DMS53 (cell line): ENCODE data around the gene MTMR4.
"Not testable (repeated sequence)": the region's sequence is repeated elsewhere in the genome, so short reads cannot be mapped to it uniquely, and the experiment has no call there.

Experiments used
- DNase-seq: peaks from one replicate; lab custom pipeline; 2025; lab: John Stamatoyannopoulos, UW

The MTMR4 gene

GRCh38 chr17:58513965-58514769 lies at the start of gene MTMR4:
MTMR4 (minus strand) TSS chr17:58514638; CDS start chr17:58514407, 231 bp downstream.
- peak; percentile 90 for DNase-seq

GRCh38 chr17:58560511-58560910 lies 46.1 kb upstream of the MTMR4 start:
- DNase-seq = no peak

- DNase-seq = no peak
Observed at GRCh38 chr17:58557981-58558380, 43.5 kb upstream of the MTMR4 start.

GRCh38 chr17:58556833-58557250 lies 42.4 kb upstream of the MTMR4 start:
- no peak for DNase-seq

DNA sequence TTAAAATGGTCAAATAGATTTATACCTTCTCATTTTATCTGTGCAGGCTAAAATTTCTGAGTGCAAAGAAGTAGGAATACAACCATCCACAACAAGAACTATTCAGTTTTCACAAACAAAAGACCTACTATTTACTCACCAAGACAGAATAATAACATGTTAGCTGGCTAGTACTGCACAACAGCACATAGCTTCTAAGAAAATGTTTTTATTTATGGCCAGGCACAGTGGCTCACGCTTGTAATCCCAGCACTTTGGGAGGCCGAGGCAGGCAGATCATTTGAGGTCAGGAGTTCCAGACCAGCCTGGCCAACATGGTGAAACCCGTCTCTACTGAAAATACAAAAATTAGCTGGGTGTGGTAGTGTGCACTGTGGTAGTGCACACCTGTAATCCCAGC lies 40.7 kb upstream of the MTMR4 start:
- not testable (repeated sequence) for DNase-seq

DNA sequence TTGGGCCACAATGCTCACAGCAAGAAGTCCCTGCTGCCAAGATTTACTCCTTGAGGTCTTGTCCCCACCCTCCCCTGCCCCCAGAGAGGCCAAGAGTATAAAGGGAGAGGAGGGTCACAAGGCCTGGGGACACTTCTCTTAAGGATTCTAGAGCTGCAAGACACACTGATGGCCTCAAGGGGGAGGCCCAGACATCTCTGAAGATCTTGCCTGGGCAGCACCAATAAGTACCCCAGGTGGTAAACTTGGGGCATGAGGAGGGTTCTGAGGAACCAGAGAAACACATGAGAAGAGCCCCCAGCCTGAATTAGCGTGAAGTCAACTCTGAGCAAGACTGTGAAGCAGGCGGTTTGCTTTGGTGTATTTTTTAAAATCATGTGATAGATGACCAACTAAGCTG lies 26.8 kb upstream of the MTMR4 start:
- DNase-seq = peak; percentile 6

DNA sequence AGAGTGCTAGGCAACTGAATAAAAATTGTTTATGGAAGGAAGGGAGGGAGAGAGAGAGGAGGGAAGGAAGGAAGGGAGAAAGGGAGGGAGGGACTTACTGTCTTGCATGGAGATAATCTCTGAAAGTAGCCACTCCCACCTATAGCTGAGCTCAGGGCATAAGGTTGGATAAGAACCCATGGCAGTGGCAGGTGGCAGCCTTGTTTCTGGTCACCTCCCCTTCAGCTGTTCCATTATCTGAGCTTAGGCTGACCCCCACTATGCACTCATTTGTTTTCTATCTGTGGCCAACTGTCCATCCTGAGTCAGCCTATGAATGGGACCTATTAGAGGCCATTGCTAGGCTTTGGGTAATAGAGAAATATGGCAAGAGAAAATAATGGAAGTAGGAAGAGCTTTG lies 25.3 kb upstream of the MTMR4 start:
- DNase-seq = no peak

DNA sequence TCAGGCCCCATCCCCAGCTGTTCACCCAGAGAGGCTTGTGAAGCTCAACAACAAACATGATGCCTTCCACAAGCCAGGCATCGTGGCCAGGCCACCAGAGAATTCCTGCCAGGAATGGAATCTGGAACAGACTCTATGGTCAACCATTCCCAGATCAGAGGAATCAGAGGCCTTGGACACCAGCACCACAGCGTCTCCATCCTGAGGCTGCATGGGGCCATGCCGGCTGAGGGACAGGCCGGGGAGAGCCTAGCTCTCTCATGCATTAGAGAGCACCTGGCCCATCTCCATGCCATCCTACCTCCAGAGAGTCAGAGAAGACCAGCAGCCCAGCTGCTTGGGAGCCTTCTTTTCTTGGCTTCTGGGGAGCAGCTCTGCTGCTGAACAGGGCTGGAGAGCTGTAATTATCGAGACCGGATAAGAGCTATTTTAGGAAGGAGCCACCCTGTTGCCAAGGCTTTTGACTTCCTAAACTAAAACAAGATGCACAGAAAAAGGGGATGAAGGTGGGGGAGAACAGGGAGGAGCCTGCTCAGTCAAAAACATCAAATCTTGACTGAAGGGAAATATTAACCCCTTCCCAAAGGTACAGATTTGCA lies 24.5 kb upstream of the MTMR4 start:
- DNase-seq = no peak

DNA sequence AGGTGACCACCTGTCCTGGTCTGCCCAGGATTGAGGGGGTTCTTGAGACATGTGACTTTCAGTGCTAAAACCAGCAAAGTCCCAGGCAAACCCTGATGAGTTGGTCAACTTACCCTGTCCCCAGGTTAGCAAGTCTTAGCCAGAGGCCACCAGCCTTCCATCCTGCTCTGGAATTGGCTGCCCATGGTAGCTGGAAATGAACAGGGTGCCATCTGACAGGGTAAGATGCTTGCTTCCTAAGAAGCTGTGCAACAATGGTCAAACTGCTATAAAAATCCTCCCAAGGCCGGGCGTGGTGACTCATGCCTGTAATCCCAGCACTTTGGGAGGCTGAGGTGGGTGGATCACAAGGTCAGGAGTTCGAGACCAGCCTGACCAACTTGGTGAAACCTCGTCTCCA lies 22.8 kb upstream of the MTMR4 start:
- no peak for DNase-seq

GRCh38 chr17:58536542-58536941 lies 22.1 kb upstream of the MTMR4 start:
- DNase-seq = no peak

- DNase-seq = peak; percentile 38
Observed at GRCh38 chr17:58535431-58535830, 21.0 kb upstream of the MTMR4 start.

GRCh38 chr17:58534901-58535421 lies 20.5 kb upstream of the MTMR4 start:
- DNase-seq = peak; percentile 6

DNA sequence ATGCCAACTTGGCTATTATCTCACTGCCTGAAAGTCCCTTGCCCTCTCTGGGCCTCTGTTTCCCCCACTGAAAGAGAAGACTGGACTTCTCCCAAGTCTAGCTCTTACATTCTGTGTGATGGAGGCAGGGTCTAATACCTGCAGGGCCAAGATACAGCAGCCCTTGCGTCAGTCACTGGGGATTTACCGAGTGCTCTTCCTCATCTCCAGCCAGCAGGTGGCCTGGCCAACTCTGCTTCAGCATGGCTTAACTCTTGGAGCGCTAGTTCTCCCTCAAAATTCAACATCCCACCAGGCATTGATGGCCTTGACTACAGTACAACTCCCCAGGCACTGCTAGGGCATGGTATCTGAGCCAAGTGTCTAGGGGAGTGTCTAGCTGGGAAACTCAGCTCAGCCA lies 19.9 kb upstream of the MTMR4 start:
- DNase-seq = no peak

DNA sequence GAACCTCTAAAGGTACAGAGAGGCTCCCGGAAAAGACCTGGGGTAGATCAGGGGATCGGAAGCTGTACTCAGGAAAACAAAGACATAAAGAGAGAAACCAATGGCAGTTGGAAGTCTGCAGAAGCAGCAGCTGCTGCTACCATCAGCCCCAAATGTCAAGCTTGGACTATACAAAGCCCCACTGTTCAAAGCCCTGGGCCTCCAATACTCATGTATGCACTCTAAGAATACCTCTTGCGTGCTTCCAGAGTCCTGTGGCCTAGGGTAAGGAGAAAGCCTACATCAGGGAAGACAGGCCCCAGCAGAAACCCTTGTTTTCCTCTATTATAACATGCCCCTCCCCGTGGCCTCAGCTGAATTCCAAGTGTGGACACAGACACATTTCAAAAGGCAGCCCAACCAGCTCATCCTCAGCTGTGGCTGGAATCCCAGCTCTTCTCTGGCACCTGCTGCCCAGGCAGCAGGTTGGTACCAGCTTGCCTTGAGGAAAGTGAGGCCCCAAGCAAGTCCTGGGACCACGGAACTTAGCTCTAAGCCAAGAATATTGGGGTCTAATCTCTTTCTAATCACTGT lies 19.3 kb upstream of the MTMR4 start:
- no peak for DNase-seq

- peak; percentile 31 for DNase-seq
Observed at GRCh38 chr17:58532555-58532951, 18.1 kb upstream of the MTMR4 start.

GRCh38 chr17:58531661-58532554 lies 17.5 kb upstream of the MTMR4 start:
- DNase-seq = peak; percentile 66

GRCh38 chr17:58531122-58531521 lies 16.7 kb upstream of the MTMR4 start:
- peak; percentile 9 for DNase-seq

DNA sequence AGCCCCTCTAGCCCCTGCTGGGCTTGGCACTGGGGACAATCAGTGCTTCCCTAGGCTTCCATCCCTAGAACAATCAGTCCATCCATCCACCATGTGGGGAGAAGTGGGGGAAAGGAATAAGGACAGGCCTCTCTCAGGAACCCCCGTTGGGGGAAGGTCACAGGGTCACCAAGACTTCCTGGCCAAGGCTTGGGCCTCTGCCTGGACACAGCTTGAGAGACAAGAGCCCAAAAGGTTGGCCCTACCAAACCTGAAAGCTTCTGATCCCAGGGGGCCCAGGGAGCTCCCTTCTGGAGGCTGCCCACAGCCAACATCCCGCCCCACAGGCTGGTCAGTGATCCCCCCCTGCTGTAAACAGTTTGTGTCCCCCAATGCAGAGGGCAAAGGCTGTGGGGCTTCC lies 16.2 kb upstream of the MTMR4 start:
- no peak for DNase-seq

GRCh38 chr17:58529275-58529674 lies 14.8 kb upstream of the MTMR4 start:
- DNase-seq = no peak

DNA sequence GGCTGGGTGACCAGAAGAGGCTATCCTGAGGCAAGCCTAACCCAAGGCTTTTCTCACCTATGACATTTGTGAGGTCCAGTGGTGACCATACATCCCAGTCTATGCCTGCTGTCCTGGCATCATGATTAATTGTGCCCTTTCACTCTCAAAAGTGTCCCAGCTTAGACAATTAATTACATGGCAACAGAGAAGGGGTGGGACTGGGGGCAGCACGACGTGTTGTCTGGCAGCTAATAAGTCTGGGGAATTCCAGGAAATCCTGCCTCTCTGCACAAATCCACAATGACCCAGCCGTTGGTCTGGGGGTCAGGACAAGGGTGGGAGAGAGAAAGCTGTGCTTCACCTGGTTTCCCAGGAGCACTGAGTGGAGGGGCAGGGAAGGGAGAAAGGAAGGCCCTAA lies 14.0 kb upstream of the MTMR4 start:
- no peak for DNase-seq

- no peak for DNase-seq
Observed at GRCh38 chr17:58527949-58528348, 13.5 kb upstream of the MTMR4 start.

GRCh38 chr17:58527306-58527705 lies 12.9 kb upstream of the MTMR4 start:
- peak; percentile 4 for DNase-seq
